NCI-H526 (cell line): ENCODE data around the gene ERI2.
"Not testable (repeated sequence)": the region's sequence is repeated elsewhere in the genome, so short reads cannot be mapped to it uniquely, and the experiment has no call there.

ENCODE experiments used
- DNase-seq, 2 experiments: peaks; one replicate each; lab custom pipeline; 2025; lab: John Stamatoyannopoulos, UW

ERI2 gene

DNA sequence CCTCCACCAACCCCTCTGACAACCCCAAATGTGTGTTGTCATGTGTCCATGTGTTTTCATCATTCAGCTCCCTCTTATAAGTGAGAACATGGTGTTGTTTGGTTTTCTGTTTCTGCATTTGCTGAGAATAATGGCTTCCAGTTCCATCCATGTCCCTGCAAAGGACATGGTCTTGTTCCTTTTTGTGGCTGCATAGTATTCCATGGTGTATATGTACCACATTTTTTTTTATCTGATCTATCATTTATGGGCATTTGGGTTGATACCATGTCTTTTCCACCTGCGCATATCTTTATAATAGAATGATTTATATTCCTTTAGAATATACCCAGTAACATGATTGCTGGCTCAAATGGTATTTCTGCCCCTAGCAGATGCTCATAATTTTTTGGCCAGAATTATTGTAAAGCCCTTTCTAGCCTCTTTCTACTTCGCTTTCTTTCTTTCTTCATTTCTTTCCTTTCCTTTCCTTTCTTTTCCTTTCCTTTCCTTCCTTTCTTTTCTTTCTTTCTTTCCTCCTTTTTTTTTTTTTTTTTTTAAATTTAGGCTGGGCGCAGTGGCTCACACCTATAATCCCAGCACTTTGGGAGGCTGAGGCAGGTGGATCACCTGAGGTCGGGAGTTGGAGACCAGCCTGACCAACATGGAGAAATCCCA lies 12.8 kb upstream of the ERI2 start:
- DNase-seq, result no peak

- DNase-seq, result no peak
Observed at GRCh38 chr16:20814784-20815183, 8.5 kb upstream of the ERI2 start.

GRCh38 chr16:20812510-20812909 lies 6.2 kb upstream of the ERI2 start:
- no peak for DNase-seq

DNA sequence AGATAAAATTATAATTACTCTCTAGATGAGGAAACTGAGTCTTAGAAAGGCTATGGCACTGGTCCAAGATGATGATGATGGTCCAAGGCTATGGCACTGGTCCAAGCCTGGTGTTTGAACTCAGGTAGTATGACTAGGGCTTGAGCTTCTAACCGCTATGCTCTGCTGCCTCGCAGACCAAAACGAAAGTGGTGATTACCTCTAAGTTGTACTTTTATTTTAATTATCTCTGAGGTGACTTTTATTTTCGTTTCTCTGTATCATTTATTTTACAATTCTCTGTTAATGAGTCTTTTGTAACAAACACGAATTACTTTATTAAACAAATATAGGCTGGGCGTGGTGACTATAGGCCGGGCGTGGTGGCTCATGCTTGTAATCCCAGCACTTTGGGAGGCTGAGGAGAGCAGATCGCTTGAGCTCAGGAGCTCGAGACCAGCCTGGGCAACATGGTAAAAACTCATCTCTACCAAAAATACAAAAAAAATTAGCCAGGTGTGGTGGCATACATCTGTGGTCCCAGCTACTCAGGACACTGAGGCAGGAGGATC lies 5.7 kb upstream of the ERI2 start:
- DNase-seq, result no peak

GRCh38 chr16:20807862-20808261 lies 1.6 kb upstream of the ERI2 start:
- no peak for DNase-seq

DNA sequence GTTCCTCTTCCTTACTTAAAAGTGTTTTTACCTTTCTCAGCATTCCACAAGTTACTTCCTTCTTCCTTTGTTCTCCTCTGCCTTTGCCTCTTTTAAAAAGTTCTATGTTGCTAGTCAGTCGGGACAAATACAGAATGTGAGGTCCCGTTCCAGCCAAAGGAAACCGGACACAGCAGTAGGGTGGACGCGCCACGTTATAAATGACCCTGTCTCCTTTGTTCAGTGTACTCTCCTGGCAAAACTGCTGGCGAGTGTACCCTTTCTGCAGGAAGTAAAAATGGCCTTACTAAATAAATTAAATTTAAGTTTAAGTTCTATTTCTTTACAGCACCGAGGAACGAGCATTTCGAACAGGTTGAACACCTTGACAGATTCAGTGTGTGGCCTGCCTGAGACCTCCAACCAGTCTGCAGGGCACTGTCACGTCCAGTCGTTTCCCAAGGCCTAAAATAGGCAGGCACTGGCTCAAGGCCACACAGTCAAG lies 546 bp downstream of the ERI2 start:
- DNase-seq, result not testable (repeated sequence)

GRCh38 chr16:20803561-20804214 lies 2.6 kb downstream of the ERI2 start:
- DNase-seq, result no peak

GRCh38 chr16:20803192-20803560 lies 3.1 kb downstream of the ERI2 start:
- DNase-seq, result no peak

DNA sequence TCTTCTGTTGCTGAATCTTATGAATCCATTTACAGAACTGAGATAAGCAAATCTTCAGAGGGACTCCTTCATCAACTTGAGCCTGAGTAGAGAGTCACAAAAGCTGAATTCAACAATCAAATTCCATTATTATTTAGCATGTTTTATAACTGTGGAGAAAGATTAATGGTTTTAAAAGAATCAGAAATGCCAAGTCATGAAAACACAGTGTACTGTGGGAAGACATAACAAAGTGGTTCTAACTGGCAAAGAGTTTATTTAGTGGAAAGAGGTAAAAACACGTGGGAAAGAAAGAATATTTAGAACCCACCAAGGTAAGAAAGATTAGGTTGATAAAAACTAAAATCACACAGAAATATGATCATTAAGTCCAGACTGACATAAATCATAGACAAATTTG lies 5.0 kb downstream of the ERI2 start:
- DNase-seq, result no peak

DNA sequence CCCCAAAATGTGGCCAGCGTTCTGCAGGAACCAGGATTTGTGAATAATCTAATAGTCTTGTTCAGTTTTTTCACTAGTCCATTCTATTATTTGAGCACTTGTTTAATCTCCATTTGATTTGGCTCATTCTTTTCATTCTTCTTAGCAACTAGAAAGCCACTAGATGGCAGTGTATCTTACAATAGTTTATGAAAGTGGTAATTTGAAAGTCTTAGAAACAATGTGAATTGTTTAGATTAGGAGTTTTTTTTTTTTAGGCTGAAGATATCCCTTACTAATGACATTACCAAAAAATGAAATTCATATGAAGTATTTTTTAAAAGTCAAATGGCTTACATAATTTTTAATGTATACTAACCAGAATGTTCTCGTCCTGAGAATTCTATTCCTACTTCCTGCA lies 6.7 kb downstream of the ERI2 start:
- peak in 1 of 2 experiments; percentile 1 for DNase-seq

DNA sequence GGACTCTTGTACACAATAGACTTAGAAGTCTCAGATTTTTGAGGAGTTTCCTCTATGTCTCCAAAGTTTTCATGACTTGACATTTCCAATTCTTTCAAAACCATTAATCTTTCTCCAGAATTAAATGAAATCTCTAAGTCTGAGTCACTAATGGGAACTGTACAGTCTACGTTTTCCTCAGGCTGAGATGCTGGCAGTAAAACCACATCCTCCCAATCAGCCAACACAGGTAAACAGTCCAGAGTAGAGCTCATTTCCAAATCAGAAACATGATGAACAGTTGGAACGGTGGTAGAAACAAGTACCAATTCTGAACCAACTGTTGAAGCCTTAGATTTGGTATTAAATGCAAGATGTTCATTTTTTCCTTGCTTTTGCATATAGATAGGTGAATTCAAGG lies 7.9 kb downstream of the ERI2 start:
- no peak for DNase-seq

DNA sequence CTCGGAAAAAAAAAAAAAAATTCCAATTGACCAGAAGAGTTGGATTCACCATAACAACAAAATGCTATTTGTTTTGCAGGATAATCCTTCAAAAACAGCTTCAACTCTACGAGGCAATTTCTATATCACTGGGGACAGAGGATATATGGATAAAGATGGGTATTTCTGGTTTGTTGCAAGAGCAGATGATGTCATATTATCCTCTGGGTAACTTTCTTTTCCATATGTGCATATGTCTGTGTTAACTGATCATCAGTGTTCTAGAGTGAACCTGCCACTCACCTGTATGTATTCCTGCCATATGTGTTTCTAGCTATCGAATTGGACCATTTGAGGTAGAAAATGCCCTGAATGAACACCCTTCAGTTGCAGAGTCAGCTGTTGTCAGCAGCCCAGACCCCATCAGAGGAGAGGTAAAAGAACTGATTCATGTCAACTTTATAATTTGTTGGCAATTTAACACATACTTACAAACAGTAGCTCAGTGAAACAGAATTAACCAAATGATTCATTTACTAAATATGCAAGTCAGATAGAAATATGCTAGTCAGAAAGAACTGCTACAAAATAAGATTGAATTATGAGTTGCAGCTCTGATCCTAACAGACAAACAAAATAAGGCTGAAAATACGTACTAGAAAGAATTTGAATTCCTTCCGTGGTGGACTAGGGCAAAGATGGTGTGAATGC lies 14.2 kb downstream of the ERI2 start:
- DNase-seq, result no peak

- no peak for DNase-seq
Observed at GRCh38 chr16:20789130-20789529, 17.1 kb downstream of the ERI2 start.

GRCh38 chr16:20784204-20784603 lies 22.1 kb downstream of the ERI2 start:
- DNase-seq, result no peak

DNA sequence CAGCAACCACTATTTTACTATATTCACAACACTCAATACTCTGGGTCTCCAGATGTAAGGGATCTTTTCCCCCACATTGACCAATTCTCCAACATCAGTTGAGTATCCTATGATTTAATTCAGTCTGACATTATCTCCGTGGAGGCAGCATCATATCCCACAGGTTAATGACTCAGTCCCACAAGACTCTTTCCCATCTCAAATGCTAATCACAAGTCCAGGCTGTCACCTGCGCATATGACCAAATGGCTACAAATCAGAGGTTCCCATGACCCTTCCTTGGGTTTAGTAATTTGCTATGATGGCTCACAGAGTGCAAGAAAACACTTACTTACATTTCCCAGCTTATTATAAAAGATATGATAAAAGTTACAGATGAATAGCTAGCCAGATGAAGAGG lies 23.8 kb downstream of the ERI2 start:
- DNase-seq, result no peak

- no peak for DNase-seq
Observed at GRCh38 chr16:20781697-20782096, 24.6 kb downstream of the ERI2 start.

GRCh38 chr16:20774703-20775362 lies 31.4 kb downstream of the ERI2 start:
- DNase-seq, result peak; percentile 43 to 79

- DNase-seq, result no peak
Observed at GRCh38 chr16:20773679-20774078, 32.6 kb downstream of the ERI2 start.

DNA sequence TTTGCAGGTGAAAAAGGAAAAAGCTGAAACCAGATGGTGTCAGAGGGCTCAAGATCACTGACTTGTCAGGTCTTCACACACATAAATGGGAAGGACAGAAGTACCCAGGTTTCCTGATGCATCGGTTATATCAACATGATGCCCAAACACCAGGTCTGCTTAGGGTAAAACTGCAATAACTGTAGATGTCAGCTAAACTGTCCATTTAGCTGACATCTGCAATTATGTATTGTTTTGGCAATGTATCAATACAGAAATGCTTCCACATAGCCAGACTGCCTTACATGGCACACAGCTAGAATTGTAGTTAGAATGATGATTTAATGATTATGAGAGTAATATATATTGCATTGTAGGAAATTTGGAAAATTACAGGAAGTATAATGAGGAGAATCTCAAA lies 37.5 kb downstream of the ERI2 start:
- DNase-seq, result no peak

GRCh38 chr16:20768121-20768520 lies 38.2 kb downstream of the ERI2 start:
- DNase-seq, result no peak

- DNase-seq, result no peak
Observed at GRCh38 chr16:20767577-20767976, 38.7 kb downstream of the ERI2 start.

DNA sequence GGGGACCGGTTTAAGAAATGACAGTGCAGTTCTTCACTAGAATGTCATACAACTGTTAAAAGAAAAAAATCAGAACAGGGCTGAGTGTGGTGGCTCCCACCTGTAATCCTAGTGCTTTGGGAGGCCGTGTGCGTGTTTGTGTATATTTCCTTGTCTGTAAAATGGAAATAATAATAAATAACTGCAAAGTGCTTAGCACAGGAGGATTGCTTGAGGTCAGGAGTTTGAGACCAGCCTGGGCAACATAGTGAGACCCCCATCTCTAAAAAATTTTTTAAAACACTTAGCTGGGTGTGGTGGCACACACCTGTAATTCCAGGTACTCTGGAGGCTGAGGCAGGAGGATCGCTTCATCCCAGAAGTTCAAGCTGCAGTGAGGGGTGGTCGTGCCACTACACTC lies 40.0 kb downstream of the ERI2 start:
- DNase-seq, result no peak
